ENCODE results near the gene NRP1.
"Not testable (repeated sequence)": the region's sequence is repeated elsewhere in the genome, so short reads cannot be mapped to it uniquely, and the experiment has no call there.

NRP1 gene

GRCh38 chr10:33237736-33238624 lies 96.5 kb downstream of the NRP1 start:
- no peak for DNase-seq (ENCODE audit: low read depth)

- DNase-seq (ENCODE audit: low read depth) = no peak
Observed at GRCh38 chr10:33236916-33237315, 97.6 kb downstream of the NRP1 start.

GRCh38 chr10:33235951-33236350 lies 98.5 kb downstream of the NRP1 start:
- DNase-seq (ENCODE audit: low read depth) = no peak

- DNase-seq (ENCODE audit: low read depth) = no peak
Observed at GRCh38 chr10:33235251-33235884, 99.1 kb downstream of the NRP1 start.

GRCh38 chr10:33234831-33235237 lies 99.6 kb downstream of the NRP1 start:
- no peak for DNase-seq (ENCODE audit: low read depth)

- no peak for DNase-seq (ENCODE audit: low read depth)
Observed at GRCh38 chr10:33233635-33234034, 100.8 kb downstream of the NRP1 start.

- DNase-seq (ENCODE audit: low read depth) = no peak
Observed at GRCh38 chr10:33233221-33233620, 101.2 kb downstream of the NRP1 start.

GRCh38 chr10:33231621-33232350 lies 102.7 kb downstream of the NRP1 start:
- DNase-seq (ENCODE audit: low read depth) = no peak

- no peak for DNase-seq (ENCODE audit: low read depth)
Observed at GRCh38 chr10:33229949-33230267, 104.6 kb downstream of the NRP1 start.

GRCh38 chr10:33229252-33229948 lies 105.1 kb downstream of the NRP1 start:
- no peak for DNase-seq (ENCODE audit: low read depth)

GRCh38 chr10:33228426-33228825 lies 106.0 kb downstream of the NRP1 start:
- DNase-seq (ENCODE audit: low read depth) = no peak

- DNase-seq (ENCODE audit: low read depth) = no peak
Observed at GRCh38 chr10:33227489-33227888, 107.0 kb downstream of the NRP1 start.

GRCh38 chr10:33224251-33224965 lies 110.1 kb downstream of the NRP1 start:
- DNase-seq (ENCODE audit: low read depth) = no peak

- no peak for DNase-seq (ENCODE audit: low read depth)
Observed at GRCh38 chr10:33223326-33224000, 111.0 kb downstream of the NRP1 start.

GRCh38 chr10:33222304-33222703 lies 112.2 kb downstream of the NRP1 start:
- not testable (repeated sequence) for DNase-seq (ENCODE audit: low read depth)

GRCh38 chr10:33217854-33218253 lies 116.6 kb downstream of the NRP1 start:
- no peak for DNase-seq (ENCODE audit: low read depth)

- DNase-seq (ENCODE audit: low read depth) = no peak
Observed at GRCh38 chr10:33216661-33217427, 117.6 kb downstream of the NRP1 start.

GRCh38 chr10:33215635-33216034 lies 118.8 kb downstream of the NRP1 start:
- DNase-seq (ENCODE audit: low read depth) = no peak

- no peak for DNase-seq (ENCODE audit: low read depth)
Observed at GRCh38 chr10:33215154-33215553, 119.3 kb downstream of the NRP1 start.

GRCh38 chr10:33214174-33214573 lies 120.3 kb downstream of the NRP1 start:
- DNase-seq (ENCODE audit: low read depth) = no peak
